Chondrocyte (in vitro differentiated cells): ENCODE measurements around the gene CD302. TPM values are rescaled to one million over a fixed set of nuclear protein-coding genes. Genes with fewer than 3 reads are reported as not detected.
A peak's percentile ranks its signal among the peaks of the same experiment; 100 is the strongest.
"Not testable (repeated sequence)": the region's sequence is repeated elsewhere in the genome, so short reads cannot be mapped to it uniquely, and the experiment has no call there.

Source experiments
- DNase-seq: peaks from one replicate; pipeline ENCODE4 v3.0.0; 2021; ENCODE audit warnings: mixed read lengths, low spot score
- H3K27ac Mint-ChIP-seq: one replicate; pipeline ENCODE4 v1.8.0; 2021; ENCODE audit warnings: mild to moderate bottlenecking, moderate library complexity, mixed read lengths; ENCODE audit not compliant: unreplicated experiment
- H3K27me3 Mint-ChIP-seq: 2 replicates; pipeline ENCODE4 v1.8.0; 2021; ENCODE audit warnings: low read depth, mixed read lengths
- H3K36me3 Mint-ChIP-seq: 2 replicates; pipeline ENCODE4 v1.8.0; 2021; ENCODE audit warnings: low read depth, mixed read lengths
- H3K4me1 Mint-ChIP-seq: 2 replicates; pipeline ENCODE4 v1.8.0; 2021; ENCODE audit warnings: low read depth, mild to moderate bottlenecking, mixed read lengths
- H3K4me3 Mint-ChIP-seq: one replicate; pipeline ENCODE4 v1.8.0; 2021; ENCODE audit warnings: mild to moderate bottlenecking, moderate library complexity, mixed read lengths; ENCODE audit not compliant: unreplicated experiment
- H3K9me3 Mint-ChIP-seq: 2 replicates; pipeline ENCODE4 v1.8.0; 2021; ENCODE audit warnings: low read depth, mixed read lengths
- total RNA-seq: library from RNA; stranded (reverse); gene quantifications from 3 replicates; pipeline ENCODE4 v1.2.1, GENCODE V29; 2021
- TF ChIP-seq, protein P1 (sequence below): fragments of 200-600 bp; sonication (generic); IDR thresholded peaks from 2 replicates; pipeline ENCODE4 v1.5.0; 2021; ENCODE audit warnings: antibody characterized with exemption, mild to moderate bottlenecking, moderate library complexity

CD302 gene
- total RNA-seq, 1 donor from 2014 or later: 6.4 TPM

DNA sequence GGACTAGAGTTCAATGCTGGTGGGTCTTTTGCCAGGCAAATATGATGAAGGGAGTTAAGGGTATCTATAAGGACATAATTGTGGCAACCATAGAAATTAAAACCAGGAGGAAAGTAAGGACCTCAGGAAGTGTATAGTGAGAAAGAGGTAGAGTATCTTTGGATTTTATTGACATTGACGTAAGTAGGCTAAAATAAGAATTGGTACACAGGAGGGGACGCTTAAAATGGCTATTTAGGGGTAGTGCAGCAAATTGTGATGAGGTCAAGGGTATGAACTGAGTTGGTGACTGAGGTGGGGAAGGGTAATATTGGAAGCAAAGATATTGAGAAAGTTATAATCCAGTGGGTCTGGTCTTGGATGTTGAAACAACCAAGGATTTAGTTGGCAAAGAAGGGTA, 43.0 kb downstream of the CD302 start:
- Mint-ChIP-seq H3K36me3 (peaks cover 22% of the 10 kb centered on the region), H3K4me1 (peaks cover 28% of the 10 kb centered on the region), H3K4me3 (no peak overlapping the region), H3K9me3 (no peaks in the 10 kb centered on the region), H3K27ac (no peak overlapping the region), H3K27me3 (no peaks in the 10 kb centered on the region)
- DNase-seq: no peak
- TF ChIP-seq, protein P1, sequence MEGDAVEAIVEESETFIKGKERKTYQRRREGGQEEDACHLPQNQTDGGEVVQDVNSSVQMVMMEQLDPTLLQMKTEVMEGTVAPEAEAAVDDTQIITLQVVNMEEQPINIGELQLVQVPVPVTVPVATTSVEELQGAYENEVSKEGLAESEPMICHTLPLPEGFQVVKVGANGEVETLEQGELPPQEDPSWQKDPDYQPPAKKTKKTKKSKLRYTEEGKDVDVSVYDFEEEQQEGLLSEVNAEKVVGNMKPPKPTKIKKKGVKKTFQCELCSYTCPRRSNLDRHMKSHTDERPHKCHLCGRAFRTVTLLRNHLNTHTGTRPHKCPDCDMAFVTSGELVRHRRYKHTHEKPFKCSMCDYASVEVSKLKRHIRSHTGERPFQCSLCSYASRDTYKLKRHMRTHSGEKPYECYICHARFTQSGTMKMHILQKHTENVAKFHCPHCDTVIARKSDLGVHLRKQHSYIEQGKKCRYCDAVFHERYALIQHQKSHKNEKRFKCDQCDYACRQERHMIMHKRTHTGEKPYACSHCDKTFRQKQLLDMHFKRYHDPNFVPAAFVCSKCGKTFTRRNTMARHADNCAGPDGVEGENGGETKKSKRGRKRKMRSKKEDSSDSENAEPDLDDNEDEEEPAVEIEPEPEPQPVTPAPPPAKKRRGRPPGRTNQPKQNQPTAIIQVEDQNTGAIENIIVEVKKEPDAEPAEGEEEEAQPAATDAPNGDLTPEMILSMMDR: no peak

GRCh38 chr2:159753797-159754196, 44.2 kb downstream of the CD302 start:
- Mint-ChIP-seq H3K27me3 (no peaks in the 10 kb centered on the region), H3K27ac (no peak overlapping the region), H3K9me3 (no peaks in the 10 kb centered on the region), H3K4me1 (peaks cover 19% of the 10 kb centered on the region), H3K4me3 (no peak overlapping the region), H3K36me3 (peaks cover 17% of the 10 kb centered on the region)
- DNase-seq: no peak
- TF ChIP-seq, protein P1: no peak

- no peak overlapping the region for H3K27ac Mint-ChIP-seq
- H3K36me3 Mint-ChIP-seq: peaks cover 26% of the 10 kb centered on the region
- peaks cover 8% of the 10 kb centered on the region for H3K4me1 Mint-ChIP-seq
- DNase-seq: no peak
- no peaks in the 10 kb centered on the region for H3K27me3 Mint-ChIP-seq
- TF ChIP-seq, protein P1: no peak
- no peak overlapping the region for H3K4me3 Mint-ChIP-seq
- no peaks in the 10 kb centered on the region for H3K9me3 Mint-ChIP-seq
Measured at GRCh38 chr2:159750873-159751272, 47.1 kb downstream of the CD302 start.

DNA sequence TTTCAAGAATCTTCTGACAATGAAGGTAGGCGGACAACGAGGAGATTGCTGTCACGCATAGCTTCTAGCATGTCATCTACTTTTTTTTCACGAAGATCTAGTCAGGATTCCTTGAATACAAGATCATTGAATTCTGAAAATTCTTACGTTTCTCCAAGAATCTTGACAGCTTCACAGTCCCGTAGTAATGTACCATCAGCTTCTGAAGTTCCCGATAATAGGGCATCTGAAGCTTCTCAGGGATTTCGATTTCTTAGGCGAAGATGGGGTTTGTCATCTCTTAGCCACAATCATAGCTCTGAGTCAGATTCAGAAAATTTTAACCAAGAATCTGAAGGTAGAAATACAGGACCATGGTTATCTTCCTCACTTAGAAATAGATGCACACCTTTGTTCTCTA, 49.9 kb downstream of the CD302 start:
- peaks cover 30% of the 10 kb centered on the region for H3K36me3 Mint-ChIP-seq
- no peaks in the 10 kb centered on the region for H3K27me3 Mint-ChIP-seq
- no peak overlapping the region for H3K4me3 Mint-ChIP-seq
- H3K9me3 Mint-ChIP-seq: no peaks in the 10 kb centered on the region
- H3K27ac Mint-ChIP-seq: no peak overlapping the region
- DNase-seq: no peak
- peaks cover 23% of the 10 kb centered on the region for H3K4me1 Mint-ChIP-seq
- TF ChIP-seq, protein P1: no peak

GRCh38 chr2:159745237-159745636, 52.8 kb downstream of the CD302 start:
- peaks cover 26% of the 10 kb centered on the region for H3K4me1 Mint-ChIP-seq
- H3K27me3 Mint-ChIP-seq, DNase-seq, H3K4me3 Mint-ChIP-seq, H3K9me3 Mint-ChIP-seq: not testable (repeated sequence)
- peak overlapping the region; percentile 86 for H3K27ac Mint-ChIP-seq
- H3K36me3 Mint-ChIP-seq: peaks cover 21% of the 10 kb centered on the region

DNA sequence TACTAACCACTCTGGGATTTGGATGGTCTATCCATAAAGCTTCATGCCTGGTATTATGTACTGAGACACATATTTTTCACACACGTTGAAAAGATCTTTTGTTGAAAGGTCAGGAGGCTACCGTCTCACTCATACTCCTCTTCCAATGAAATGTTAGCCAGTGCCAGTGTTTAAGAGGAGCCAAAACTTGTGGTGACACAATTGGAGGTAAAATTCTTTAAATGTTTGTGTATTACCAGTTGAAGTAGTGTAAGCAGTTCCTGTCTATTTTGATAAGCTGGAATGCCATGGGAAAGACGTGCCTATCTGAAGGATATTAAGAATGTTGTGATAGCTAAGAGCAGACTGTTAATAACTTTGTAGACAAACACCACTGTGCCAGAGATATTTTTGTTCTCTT, 53.6 kb downstream of the CD302 start:
- Mint-ChIP-seq H3K36me3 (peaks cover 22% of the 10 kb centered on the region), H3K9me3 (no peaks in the 10 kb centered on the region), H3K4me1 (peaks cover 27% of the 10 kb centered on the region), H3K27ac (peak overlapping the region; percentile 62), H3K4me3 (no peak overlapping the region), H3K27me3 (no peaks in the 10 kb centered on the region)
- DNase-seq: no peak
- TF ChIP-seq, protein P1: no peak
